Measurements from ENCODE around the gene CEP68. TPM values are rescaled to one million over a fixed set of nuclear protein-coding genes. Genes with fewer than 3 reads are reported as not detected.

The CEP68 gene
- total RNA-seq, 1 experiment from 2014 or later: 11.2 TPM

DNA sequence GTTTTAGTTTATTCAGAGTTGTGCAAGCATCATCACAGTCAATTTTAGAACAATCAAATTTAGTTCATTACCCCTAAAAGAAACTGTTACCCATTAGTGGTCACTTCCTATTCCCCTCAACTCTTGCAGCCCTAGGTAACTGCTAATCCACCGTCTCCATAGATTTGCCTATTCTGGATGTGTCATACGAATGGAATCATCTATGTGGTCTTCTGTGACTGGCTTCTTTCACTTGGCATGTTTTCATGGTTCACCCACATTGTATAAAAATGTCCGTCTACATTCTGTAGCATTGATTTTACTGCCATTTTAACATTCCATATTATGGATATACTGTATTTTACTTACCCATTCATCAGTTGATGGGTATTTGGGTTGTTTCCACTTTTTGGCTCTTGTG is 5.3 kb upstream of the CEP68 start:
- Histone ChIP-seq H2AFZ (ENCODE audit: low read depth, low read length, poor library complexity, severe bottlenecking) (no peak overlapping the region), H3K4me2 (ENCODE audit: low read length) (no peak overlapping the region), H3K27ac (ENCODE audit: low read depth, low read length) (no peak overlapping the region), H3K4me1 (ENCODE audit: control insufficient read depth in 1 of 2, insufficient read depth in 2 of 2, low read length in 2 of 2) (peaks cover 2 to 9% of the 10 kb centered on the region in 2 experiments; a peak in 2 of 4 replicates), H3K27me3 (ENCODE audit: insufficient read depth, low read length) (no peaks in the 10 kb centered on the region), H3K79me2 (ENCODE audit: insufficient read depth, low read length) (no peaks in the 10 kb centered on the region), H3K9me3 (ENCODE audit: control insufficient read depth in 1 of 2, insufficient read depth in 1 of 2, low read depth in 1 of 2, low read length in 2 of 2) (no peaks in the 10 kb centered on the region), H3K4me3 (replicated peaks in 1 of 2; ENCODE audit: low read depth in 1 of 2, low read length in 2 of 2) (no peak overlapping the region), H4K20me1 (ENCODE audit: insufficient read depth) (no peaks in the 10 kb centered on the region), H3K9ac (ENCODE audit: low read length) (no peak overlapping the region), H3K9me2 (ENCODE audit: insufficient read depth) (no peaks in the 10 kb centered on the region), H3K36me3 (ENCODE audit: control insufficient read depth in 1 of 2, insufficient read depth in 2 of 2, low read length in 2 of 2) (no peaks in the 10 kb centered on the region)
- ChIA-PET RAD21 (ENCODE audit: low non-redundant PET in 1 of 2, low total read pairs in 2 of 2, uncharacterized antibody in 2 of 2, unreplicated experiment in 2 of 2) (no interaction called here), POLR2A (no interaction called here), CTCF (no interaction called here)
- TF ChIP-seq RAD21 (IDR thresholded peaks at IDR 0.05; ENCODE audit: low read depth) (no peak), POLR2AphosphoS5 (IDR thresholded peaks at IDR 0.05; ENCODE audit: low read depth, low read length) (no peak), ZNF274 (IDR thresholded peaks at IDR 0.05; ENCODE audit: low read depth, low read length) (no peak), TCF7L2 (IDR thresholded peaks at IDR 0.05; ENCODE audit: borderline replicate concordance, extremely low read depth, insufficient read depth, insufficient read length) (no peak), ELF1 (IDR thresholded peaks at IDR 0.05; ENCODE audit: borderline replicate concordance, low read depth) (no peak), EGR1 (IDR thresholded peaks at IDR 0.05; ENCODE audit: low read depth) (no peak), EZH2phosphoT487 (IDR thresholded peaks at IDR 0.05; ENCODE audit: borderline replicate concordance) (no peak), EZH2 (IDR thresholded peaks at IDR 0.05) (no peak), CBX3 (IDR thresholded peaks at IDR 0.05; ENCODE audit: low read depth) (no peak)
- TF ChIP-seq, protein P1, sequence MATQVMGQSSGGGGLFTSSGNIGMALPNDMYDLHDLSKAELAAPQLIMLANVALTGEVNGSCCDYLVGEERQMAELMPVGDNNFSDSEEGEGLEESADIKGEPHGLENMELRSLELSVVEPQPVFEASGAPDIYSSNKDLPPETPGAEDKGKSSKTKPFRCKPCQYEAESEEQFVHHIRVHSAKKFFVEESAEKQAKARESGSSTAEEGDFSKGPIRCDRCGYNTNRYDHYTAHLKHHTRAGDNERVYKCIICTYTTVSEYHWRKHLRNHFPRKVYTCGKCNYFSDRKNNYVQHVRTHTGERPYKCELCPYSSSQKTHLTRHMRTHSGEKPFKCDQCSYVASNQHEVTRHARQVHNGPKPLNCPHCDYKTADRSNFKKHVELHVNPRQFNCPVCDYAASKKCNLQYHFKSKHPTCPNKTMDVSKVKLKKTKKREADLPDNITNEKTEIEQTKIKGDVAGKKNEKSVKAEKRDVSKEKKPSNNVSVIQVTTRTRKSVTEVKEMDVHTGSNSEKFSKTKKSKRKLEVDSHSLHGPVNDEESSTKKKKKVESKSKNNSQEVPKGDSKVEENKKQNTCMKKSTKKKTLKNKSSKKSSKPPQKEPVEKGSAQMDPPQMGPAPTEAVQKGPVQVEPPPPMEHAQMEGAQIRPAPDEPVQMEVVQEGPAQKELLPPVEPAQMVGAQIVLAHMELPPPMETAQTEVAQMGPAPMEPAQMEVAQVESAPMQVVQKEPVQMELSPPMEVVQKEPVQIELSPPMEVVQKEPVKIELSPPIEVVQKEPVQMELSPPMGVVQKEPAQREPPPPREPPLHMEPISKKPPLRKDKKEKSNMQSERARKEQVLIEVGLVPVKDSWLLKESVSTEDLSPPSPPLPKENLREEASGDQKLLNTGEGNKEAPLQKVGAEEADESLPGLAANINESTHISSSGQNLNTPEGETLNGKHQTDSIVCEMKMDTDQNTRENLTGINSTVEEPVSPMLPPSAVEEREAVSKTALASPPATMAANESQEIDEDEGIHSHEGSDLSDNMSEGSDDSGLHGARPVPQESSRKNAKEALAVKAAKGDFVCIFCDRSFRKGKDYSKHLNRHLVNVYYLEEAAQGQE (IDR thresholded peaks at IDR 0.05; ENCODE audit: low read depth): no peak
- TF ChIP-seq, protein P2, sequence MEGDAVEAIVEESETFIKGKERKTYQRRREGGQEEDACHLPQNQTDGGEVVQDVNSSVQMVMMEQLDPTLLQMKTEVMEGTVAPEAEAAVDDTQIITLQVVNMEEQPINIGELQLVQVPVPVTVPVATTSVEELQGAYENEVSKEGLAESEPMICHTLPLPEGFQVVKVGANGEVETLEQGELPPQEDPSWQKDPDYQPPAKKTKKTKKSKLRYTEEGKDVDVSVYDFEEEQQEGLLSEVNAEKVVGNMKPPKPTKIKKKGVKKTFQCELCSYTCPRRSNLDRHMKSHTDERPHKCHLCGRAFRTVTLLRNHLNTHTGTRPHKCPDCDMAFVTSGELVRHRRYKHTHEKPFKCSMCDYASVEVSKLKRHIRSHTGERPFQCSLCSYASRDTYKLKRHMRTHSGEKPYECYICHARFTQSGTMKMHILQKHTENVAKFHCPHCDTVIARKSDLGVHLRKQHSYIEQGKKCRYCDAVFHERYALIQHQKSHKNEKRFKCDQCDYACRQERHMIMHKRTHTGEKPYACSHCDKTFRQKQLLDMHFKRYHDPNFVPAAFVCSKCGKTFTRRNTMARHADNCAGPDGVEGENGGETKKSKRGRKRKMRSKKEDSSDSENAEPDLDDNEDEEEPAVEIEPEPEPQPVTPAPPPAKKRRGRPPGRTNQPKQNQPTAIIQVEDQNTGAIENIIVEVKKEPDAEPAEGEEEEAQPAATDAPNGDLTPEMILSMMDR (IDR thresholded peaks at IDR 0.05 in 2 of 3, conservative IDR thresholded peaks at IDR 0.05 in 1 of 3; ENCODE audit: borderline replicate concordance in 1 of 3, insufficient read depth in 1 of 3, low read depth in 2 of 3, low read length in 2 of 3): no peak
- TF ChIP-seq, protein P3, sequence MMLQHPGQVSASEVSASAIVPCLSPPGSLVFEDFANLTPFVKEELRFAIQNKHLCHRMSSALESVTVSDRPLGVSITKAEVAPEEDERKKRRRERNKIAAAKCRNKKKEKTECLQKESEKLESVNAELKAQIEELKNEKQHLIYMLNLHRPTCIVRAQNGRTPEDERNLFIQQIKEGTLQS (IDR thresholded peaks at IDR 0.05): no peak
- TF ChIP-seq, protein P4, sequence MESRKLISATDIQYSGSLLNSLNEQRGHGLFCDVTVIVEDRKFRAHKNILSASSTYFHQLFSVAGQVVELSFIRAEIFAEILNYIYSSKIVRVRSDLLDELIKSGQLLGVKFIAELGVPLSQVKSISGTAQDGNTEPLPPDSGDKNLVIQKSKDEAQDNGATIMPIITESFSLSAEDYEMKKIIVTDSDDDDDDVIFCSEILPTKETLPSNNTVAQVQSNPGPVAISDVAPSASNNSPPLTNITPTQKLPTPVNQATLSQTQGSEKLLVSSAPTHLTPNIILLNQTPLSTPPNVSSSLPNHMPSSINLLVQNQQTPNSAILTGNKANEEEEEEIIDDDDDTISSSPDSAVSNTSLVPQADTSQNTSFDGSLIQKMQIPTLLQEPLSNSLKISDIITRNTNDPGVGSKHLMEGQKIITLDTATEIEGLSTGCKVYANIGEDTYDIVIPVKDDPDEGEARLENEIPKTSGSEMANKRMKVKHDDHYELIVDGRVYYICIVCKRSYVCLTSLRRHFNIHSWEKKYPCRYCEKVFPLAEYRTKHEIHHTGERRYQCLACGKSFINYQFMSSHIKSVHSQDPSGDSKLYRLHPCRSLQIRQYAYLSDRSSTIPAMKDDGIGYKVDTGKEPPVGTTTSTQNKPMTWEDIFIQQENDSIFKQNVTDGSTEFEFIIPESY (IDR thresholded peaks at IDR 0.05; ENCODE audit: extremely low read depth, insufficient replicate concordance, low read length): no peak
- TF ChIP-seq, protein P5, sequence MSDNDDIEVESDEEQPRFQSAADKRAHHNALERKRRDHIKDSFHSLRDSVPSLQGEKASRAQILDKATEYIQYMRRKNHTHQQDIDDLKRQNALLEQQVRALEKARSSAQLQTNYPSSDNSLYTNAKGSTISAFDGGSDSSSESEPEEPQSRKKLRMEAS (IDR thresholded peaks at IDR 0.05): no peak
- no TSS peak for BruUV-seq (replicated peaks)
- DNase-seq (ENCODE audit: low read depth, low spot score): no peak
- intact Hi-C loops (cut with micrococcal nuclease): loop anchor here (10.0 kb wide), 1 partner anchor 384 kb away; the partner anchor contains the start of gene SPRED2
- ATAC-seq: no peak
